Neural progenitor cell (in vitro differentiated cells): Measurements from ENCODE around the gene NUBP2.

Experiments used
- EZH2 ChIP-seq: fragments of 200-600 bp; sonication (generic); IDR thresholded peaks from 2 replicates; pipeline ENCODE4 v1.6.1; 2017; ENCODE audit warnings: antibody characterized with exemption, mild to moderate bottlenecking, moderate library complexity
- TF ChIP-seq, protein P1 (sequence below): fragments of 200-600 bp; sonication (generic); IDR thresholded peaks from 2 replicates; pipeline ENCODE4 v1.5.1; 2017; ENCODE audit warnings: antibody characterized with exemption, mild to moderate bottlenecking

DNA sequence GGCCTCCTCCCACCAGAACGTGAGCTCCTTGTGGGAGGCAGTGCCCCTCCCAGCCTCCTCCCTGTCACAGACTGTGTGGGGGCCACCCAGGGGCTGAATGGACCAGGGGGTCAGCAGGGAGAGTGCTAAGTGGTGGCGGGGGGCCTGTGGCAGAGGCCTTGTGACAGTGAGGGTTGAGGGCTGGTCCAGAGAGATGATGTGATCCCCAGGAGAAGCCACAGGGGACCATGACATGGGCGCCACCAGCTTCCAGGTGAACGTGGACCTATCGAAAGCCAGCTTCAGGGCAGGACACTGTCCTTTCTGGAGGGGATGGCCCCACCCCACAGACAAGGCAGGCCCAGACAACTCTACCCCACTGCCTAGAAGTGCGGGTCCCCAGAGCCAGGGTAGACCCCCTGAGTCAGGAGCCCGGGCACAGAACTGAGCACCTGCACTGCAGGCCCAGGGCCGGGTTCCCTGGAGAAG is 3.5 kb upstream of the NUBP2 start:
- TF ChIP-seq, protein P1, sequence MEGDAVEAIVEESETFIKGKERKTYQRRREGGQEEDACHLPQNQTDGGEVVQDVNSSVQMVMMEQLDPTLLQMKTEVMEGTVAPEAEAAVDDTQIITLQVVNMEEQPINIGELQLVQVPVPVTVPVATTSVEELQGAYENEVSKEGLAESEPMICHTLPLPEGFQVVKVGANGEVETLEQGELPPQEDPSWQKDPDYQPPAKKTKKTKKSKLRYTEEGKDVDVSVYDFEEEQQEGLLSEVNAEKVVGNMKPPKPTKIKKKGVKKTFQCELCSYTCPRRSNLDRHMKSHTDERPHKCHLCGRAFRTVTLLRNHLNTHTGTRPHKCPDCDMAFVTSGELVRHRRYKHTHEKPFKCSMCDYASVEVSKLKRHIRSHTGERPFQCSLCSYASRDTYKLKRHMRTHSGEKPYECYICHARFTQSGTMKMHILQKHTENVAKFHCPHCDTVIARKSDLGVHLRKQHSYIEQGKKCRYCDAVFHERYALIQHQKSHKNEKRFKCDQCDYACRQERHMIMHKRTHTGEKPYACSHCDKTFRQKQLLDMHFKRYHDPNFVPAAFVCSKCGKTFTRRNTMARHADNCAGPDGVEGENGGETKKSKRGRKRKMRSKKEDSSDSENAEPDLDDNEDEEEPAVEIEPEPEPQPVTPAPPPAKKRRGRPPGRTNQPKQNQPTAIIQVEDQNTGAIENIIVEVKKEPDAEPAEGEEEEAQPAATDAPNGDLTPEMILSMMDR: no peak
- TF ChIP-seq EZH2: no peak
